T-helper 2 cell (primary cell): ENCODE measurements around the gene AUNIP.

Source experiments
- DNase-seq, 5 experiments: peaks; one replicate each; pipeline versions ENCODE4 v3.0.0 to v3.0.0-alpha.2; 2012 to 2022

Gene AUNIP

GRCh38 chr1:25825605-25826004 lies 33.7 kb downstream of the AUNIP start:
- DNase-seq = no peak

- DNase-seq = no peak
Observed at GRCh38 chr1:25821630-25822091, 37.6 kb downstream of the AUNIP start.

- DNase-seq = no peak
Observed at GRCh38 chr1:25821112-25821476, 38.2 kb downstream of the AUNIP start.

- DNase-seq = peak; percentile 28 to 92 (median 59)
Observed at GRCh38 chr1:25820247-25821111, 38.8 kb downstream of the AUNIP start.

GRCh38 chr1:25819491-25820246 lies 39.6 kb downstream of the AUNIP start, which contains the start of gene MTFR1L:
TSS of gene MTFR1L (plus strand) at chr1:25819954. CDS start at chr1:25823105, 3,151 bp downstream.
- DNase-seq = peak; percentile 88 to 95 (median 90)

GRCh38 chr1:25818569-25818968 lies 40.7 kb downstream of the AUNIP start:
- DNase-seq = no peak

- DNase-seq = no peak
Observed at GRCh38 chr1:25817840-25818501, 41.3 kb downstream of the AUNIP start.

GRCh38 chr1:25816112-25816718 lies 43.0 kb downstream of the AUNIP start:
- no peak for DNase-seq

- DNase-seq = no peak
Observed at GRCh38 chr1:25815208-25816111, 43.8 kb downstream of the AUNIP start.

GRCh38 chr1:25814549-25815087 lies 44.6 kb downstream of the AUNIP start:
- no peak for DNase-seq

- no peak for DNase-seq
Observed at GRCh38 chr1:25813734-25814471, 45.4 kb downstream of the AUNIP start.

GRCh38 chr1:25813071-25813733 lies 46.1 kb downstream of the AUNIP start:
- DNase-seq = no peak

GRCh38 chr1:25811384-25812082 lies 47.7 kb downstream of the AUNIP start:
- no peak for DNase-seq

GRCh38 chr1:25810341-25811299 lies 48.6 kb downstream of the AUNIP start:
- peak; percentile 59 to 70 (median 67) for DNase-seq

GRCh38 chr1:25809929-25810328 lies 49.3 kb downstream of the AUNIP start:
- DNase-seq = no peak

- no peak for DNase-seq
Observed at GRCh38 chr1:25809283-25809926, 49.9 kb downstream of the AUNIP start.

- DNase-seq = no peak
Observed at GRCh38 chr1:25808481-25809244, 50.6 kb downstream of the AUNIP start.
